Measurements from ENCODE around the gene TMEM175. TPM values are rescaled to one million over a fixed set of nuclear protein-coding genes. Genes with fewer than 3 reads are reported as not detected.

Gene TMEM175, protein sequence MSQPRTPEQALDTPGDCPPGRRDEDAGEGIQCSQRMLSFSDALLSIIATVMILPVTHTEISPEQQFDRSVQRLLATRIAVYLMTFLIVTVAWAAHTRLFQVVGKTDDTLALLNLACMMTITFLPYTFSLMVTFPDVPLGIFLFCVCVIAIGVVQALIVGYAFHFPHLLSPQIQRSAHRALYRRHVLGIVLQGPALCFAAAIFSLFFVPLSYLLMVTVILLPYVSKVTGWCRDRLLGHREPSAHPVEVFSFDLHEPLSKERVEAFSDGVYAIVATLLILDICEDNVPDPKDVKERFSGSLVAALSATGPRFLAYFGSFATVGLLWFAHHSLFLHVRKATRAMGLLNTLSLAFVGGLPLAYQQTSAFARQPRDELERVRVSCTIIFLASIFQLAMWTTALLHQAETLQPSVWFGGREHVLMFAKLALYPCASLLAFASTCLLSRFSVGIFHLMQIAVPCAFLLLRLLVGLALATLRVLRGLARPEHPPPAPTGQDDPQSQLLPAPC
- total RNA-seq (2022; extraction: Qiagen RNA extraction) = 6.7 to 10.3 TPM (median 9.6 TPM) in 5 replicates

DNA sequence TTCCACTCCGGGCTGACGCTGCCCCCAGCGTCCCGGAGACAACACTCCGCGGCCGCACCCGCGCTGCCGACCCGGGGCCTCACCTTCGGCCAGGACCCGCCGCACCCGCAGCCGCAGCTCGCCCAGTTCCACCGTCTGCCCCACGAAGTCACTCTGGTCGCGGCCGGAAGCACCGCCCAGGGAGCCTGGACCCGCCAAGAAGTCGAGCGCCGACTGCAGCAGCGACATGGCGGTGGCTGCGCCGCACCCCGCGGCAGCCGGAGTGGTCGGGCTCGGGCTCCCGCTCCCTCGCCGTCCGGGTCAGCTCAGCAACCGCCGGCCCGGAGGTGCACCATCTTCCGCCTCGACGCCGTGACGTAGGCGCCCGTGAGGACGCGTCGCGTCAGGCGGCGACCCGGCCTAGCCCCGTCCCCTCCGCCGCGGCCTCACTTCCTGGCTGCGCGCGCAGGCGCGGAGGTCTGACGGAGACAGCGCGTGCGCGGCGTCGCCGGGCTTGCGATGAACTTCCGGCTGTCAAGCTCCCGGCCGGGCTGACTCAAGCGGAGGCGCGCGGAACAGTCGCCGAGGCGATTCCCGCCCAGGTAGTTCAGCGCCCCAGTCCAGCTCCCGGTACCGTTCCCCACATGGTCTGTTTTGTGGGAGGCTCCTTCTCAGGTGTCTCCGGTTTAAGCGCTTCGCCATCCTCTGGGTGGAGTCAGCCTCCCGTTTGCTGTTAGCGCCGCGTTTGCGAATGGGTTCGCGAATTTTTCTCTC is at the start of gene TMEM175, which contains the start of gene GAK:
TMEM175 (plus strand) TSS at position 501 of the 753 bp plus-strand sequence. CDS start 15,280 bp downstream, outside the sequence.
GAK (minus strand) TSS at position 357 of the 753 bp plus-strand sequence; CDS start at position 228, 129 bp downstream.

DNA sequence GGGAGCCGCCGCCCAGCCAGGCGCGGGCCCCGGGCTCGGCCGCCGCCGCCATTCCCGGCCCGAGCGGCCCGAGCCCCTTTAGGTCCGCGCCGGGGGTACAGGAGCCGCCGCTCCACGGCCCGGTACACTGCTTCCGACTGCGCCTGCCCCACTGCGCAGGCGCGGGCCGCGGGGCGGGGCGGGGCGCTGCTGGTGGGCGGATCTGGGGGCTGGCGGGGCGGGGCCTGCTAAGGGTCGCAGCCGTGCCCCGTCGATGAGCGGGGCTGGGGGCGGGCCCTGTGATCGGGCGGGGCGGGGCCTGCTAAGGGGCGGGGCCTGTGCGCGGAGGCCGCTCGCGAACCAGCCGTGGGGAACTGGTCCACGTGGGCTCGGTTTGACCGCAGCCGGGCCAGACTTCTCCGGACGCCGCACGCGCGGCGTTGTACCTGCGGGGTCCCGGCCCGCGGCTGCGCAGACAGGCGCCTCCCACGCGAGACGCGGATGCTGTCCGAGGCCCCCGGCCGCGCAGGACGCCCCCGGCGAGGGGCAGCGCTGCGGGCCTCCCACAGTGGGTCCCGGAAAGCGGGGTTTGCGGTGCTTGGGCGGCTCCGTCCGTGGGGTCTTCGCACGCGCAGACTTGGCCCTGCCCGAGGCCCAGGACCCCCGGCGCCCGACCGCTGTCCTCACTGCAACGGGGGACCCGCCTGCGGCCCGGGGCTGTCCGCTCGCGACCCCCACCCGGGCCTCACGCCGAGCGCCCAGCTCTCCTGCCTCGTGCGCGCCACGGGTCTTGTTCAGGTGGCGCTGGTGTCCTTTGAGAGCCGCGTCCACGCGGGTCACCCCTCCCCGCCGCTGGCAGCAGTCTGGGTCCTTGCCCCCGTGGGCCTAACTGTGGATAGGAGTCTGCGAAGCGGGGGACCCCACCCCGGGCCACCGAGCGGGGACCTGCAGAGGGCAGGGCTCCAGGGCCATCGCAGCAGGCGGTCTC is 41.5 kb downstream of the TMEM175 start, which contains the start of gene DGKQ:
DGKQ (minus strand) TSS at position 139 of the 967 bp plus-strand sequence; CDS start at position 52, 87 bp downstream.

DNA sequence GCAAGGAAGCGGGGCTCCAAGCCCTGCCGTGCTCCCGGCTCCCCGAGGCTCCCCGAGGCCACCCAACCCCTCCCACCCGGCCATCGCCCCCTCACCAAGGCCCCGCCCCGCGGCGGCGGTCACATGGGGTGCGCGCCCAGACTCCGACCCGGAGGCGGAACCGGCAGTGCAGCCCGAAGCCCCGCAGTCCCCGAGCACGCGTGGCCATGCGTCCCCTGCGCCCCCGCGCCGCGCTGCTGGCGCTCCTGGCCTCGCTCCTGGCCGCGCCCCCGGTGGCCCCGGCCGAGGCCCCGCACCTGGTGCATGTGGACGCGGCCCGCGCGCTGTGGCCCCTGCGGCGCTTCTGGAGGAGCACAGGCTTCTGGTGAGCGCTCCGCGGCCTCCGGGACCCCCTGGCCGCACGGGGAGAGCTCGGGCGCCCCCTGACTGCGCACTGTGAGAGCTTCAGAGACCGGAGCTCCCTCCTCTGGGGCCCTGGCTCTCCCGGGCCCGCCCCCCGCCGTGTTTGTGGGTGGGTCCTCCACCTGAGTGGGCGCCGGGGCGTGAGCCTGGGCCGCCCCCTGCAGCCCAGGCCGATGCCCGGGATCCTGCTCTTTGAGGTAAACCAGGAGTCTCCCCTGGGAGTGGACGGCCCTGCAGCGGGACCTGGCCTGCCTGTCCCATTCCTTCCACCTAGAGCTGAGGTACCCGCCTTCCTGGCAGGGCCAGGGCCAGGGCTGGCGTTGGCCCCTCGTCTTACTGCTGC is 54.8 kb downstream of the TMEM175 start, which contains the start of gene IDUA:
IDUA (plus strand) TSS at position 166 of the 745 bp plus-strand sequence; CDS start at position 207, 41 bp downstream.

DNA sequence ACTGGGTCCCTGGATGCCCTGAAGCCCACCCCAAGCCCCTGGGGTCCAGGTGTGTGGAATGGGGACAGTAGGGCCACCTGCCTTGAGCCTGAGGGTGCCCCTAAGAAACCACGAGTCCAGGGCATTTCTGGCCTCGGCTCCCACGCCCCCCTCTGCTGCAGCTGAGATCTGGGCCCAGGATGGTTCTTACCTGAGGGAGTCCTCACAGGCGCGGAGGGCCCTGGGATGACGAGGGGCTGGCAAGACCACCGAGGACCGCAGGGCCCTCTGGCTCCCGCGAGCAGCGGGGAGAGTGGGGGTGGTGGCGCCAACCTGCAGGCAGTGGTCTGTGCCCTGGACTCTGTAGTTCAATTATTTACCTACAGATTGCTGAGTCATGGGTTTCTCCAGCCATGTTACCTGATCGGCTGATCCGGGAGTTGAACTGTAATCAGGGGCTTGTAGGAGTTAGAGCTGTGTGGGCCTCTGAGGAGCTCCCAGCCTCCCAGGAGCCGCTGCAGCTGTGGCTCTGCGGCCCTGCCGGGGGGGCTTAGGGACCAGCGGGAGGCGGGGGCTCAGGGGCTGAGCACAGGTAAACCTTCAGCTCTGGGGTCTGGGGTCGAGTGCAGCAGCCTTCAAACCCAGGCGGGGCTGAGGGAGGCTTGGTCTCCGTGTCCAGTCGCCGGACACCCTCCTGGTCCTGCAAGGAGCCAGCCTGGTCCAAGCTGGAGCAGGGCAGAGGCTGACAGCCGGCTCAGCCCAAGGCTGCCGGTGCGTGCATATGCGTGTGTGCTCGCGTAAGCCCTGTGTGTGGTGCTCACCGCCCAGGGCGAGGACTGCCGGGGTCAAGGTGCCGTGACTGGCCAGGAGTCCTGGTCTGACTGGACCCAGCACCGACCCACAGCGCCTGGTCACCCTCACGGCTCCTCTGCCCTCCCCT is 61.1 kb downstream of the TMEM175 start, which contains the start of gene SLC26A1:
SLC26A1 (minus strand) TSS at position 294 of the 919 bp plus-strand sequence. CDS start 1,701 bp downstream, outside the sequence.

Other genes with a start within 250 kb of the TMEM175 start
- 0.09 to 0.28 TPM (median 0.16 TPM) in 5 replicates for gene SLC49A3, start 243.3 kb upstream of the TMEM175 start, total RNA-seq (2022; extraction: Qiagen RNA extraction)
- 15.4 to 22.5 TPM (median 19.0 TPM) in 5 replicates for gene PCGF3, start 226.6 kb upstream of the TMEM175 start, total RNA-seq (2022; extraction: Qiagen RNA extraction)
- gene CPLX1, start 106.3 kb upstream of the TMEM175 start, total RNA-seq (2022; extraction: Qiagen RNA extraction) = 0.38 to 0.86 TPM (median 0.60 TPM) in 5 replicates
- gene GAK, start 144 bp upstream of the TMEM175 start, total RNA-seq (2022; extraction: Qiagen RNA extraction) = 34.2 to 53.3 TPM (median 52.0 TPM) in 5 replicates
- 5.2 to 10.2 TPM (median 8.7 TPM) in 5 replicates for gene DGKQ, start 41.1 kb downstream of the TMEM175 start, total RNA-seq (2022; extraction: Qiagen RNA extraction)
- gene IDUA, start 54.6 kb downstream of the TMEM175 start, total RNA-seq (2022; extraction: Qiagen RNA extraction) = 5.9 to 14.8 TPM (median 14.4 TPM) in 5 replicates
- gene SLC26A1, start 60.9 kb downstream of the TMEM175 start, total RNA-seq (2022; extraction: Qiagen RNA extraction) = 0.10 to 0.34 TPM (median 0.23 TPM) in 5 replicates
- 14.9 to 26.0 TPM (median 22.7 TPM) in 5 replicates for gene FGFRL1, start 79.2 kb downstream of the TMEM175 start, total RNA-seq (2022; extraction: Qiagen RNA extraction)
- gene RNF212, start 181.1 kb downstream of the TMEM175 start, total RNA-seq (2022; extraction: Qiagen RNA extraction) = 2.1 to 3.1 TPM (median 2.5 TPM) in 5 replicates
- gene SPON2, start 240.1 kb downstream of the TMEM175 start, total RNA-seq (2022; extraction: Qiagen RNA extraction) = 0.10 to 0.47 TPM (median 0.20 TPM) in 5 replicates